Activated CD4-positive, alpha-beta memory T cell treated with anti-CD3 and anti-CD28 coated beads, Interleukin-2, amount 10 ng/mL, durations not matched to agents 7 days and 5 days (primary cell): ENCODE results near the gene FUBP3. TPM values are rescaled to one million over a fixed set of nuclear protein-coding genes. Genes with fewer than 3 reads are reported as not detected.

Source experiments
- CTCF ChIA-PET: fragments of 350-600 bp; sonication (Branson Sonifier 250); formaldehyde crosslinking; loops from one replicate; lab custom pipeline; 2021; ENCODE audit warnings: antibody characterized with exemption, inconsistent platforms; lab: Charles Lee
- POLR2A ChIA-PET: fragments of 350-600 bp; sonication (Branson Sonifier 250); formaldehyde crosslinking; loops from one replicate; lab custom pipeline; 2021; ENCODE audit warnings: antibody characterized with exemption; lab: Charles Lee
- DNase-seq: peaks from one replicate; pipeline ENCODE4 v3.0.0-alpha.2; 2020
- H3K27ac Mint-ChIP-seq: one replicate; pipeline ENCODE4 v1.8.0; 2021; ENCODE audit warnings: mild to moderate bottlenecking, mixed read lengths
- H3K27me3 Mint-ChIP-seq: one replicate; pipeline ENCODE4 v1.8.0; 2021; ENCODE audit warnings: mixed read lengths
- H3K36me3 Mint-ChIP-seq: one replicate; pipeline ENCODE4 v1.8.0; 2021; ENCODE audit warnings: low read depth, mixed read lengths
- H3K4me1 Mint-ChIP-seq: one replicate; pipeline ENCODE4 v1.8.0; 2021; ENCODE audit warnings: mixed read lengths
- H3K4me3 Mint-ChIP-seq: one replicate; pipeline ENCODE4 v1.8.0; 2021; ENCODE audit warnings: mild to moderate bottlenecking, mixed read lengths
- H3K9me3 Mint-ChIP-seq: one replicate; pipeline ENCODE4 v1.8.0; 2021; ENCODE audit warnings: mixed read lengths
- total RNA-seq, 2 experiments: library from RNA; stranded (reverse); gene quantifications; one replicate each; pipeline ENCODE4 v1.2.3, GENCODE V29; 2021

Gene FUBP3
- total RNA-seq, 2 experiments from 2014 or later, result 30.7 to 32.2 TPM

DNA sequence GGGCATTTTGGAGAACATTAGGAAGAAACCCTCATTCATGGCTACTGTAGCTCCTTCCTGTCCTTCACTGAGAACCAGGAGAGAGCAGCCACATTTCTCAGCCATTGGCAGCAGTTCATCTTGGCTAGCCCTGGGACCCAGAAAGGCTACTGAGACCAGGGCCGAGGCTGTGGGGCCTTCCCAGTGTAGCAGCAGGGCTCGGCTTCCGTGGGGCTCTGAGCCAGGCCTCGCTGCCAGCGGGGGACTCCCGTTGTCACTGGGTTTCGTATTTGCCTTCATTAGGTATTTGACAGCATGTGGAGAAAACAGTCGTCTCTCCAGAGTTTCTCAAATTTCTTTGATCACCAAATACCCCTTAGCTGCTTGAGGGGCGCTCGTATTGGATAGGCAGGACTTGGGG lies 47.7 kb downstream of the FUBP3 start:
- CTCF ChIA-PET, result no interaction called here
- H3K9me3 Mint-ChIP-seq, result no peaks in the 10 kb centered on the region
- no peak overlapping the region for H3K27ac Mint-ChIP-seq
- no peak overlapping the region for H3K4me3 Mint-ChIP-seq
- no peak for DNase-seq
- no peaks in the 10 kb centered on the region for H3K27me3 Mint-ChIP-seq
- H3K4me1 Mint-ChIP-seq, result no peaks in the 10 kb centered on the region
- POLR2A ChIA-PET, result no interaction called here
- peaks cover 45% of the 10 kb centered on the region for H3K36me3 Mint-ChIP-seq

DNA sequence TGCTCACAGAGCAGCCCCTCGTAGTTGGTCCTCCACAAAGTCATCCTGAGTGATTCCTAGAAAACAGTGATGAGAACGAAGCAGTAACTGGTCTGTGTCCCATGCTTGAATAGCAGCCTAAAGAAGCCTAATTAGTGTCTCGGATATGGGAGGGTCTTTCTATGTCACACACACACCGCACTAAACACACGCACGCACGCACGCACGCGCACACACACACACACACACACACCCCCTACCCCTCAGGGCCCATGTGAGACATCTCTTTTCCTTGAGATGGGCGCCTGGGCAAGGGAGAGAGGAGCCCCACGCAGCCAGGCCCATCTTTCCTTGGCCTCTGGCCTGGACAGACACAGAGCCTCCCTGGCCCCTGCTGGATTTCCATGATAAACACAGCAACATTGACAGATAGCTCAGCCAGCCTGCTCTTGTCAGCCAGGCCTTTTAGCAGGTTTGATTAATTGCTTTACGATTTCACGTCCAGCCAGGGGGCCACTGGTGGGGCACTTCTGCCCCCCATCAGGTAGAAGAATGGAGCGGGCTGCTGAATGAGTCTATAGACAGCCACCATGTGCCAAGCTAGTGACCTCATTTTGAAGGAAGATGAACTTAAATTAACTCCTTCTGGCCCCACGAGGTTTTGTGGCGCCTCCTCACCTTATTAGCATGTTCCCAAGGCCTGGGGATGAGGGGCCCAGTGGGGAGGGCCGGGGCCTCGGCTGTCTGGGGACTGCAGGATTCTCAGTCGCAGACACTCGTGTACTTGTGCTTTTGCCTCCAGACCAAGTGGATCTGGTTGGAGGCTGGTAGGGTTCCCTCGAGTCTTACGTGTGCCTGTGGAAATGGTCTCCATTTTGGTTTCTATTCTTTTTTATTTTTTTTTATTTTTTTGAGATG lies 48.8 kb downstream of the FUBP3 start:
- Mint-ChIP-seq H3K27ac (no peak overlapping the region), H3K4me3 (no peak overlapping the region), H3K9me3 (no peaks in the 10 kb centered on the region), H3K36me3 (peaks cover 42% of the 10 kb centered on the region), H3K27me3 (no peaks in the 10 kb centered on the region), H3K4me1 (no peaks in the 10 kb centered on the region)
- POLR2A ChIA-PET, result interaction anchor here (0.5 kb wide), 1 partner anchor 1002 kb away, joined by 3 read pairs; the partner anchor contains the start of gene NTMT1
- DNase-seq, result no peak
- CTCF ChIA-PET, result no interaction called here

DNA sequence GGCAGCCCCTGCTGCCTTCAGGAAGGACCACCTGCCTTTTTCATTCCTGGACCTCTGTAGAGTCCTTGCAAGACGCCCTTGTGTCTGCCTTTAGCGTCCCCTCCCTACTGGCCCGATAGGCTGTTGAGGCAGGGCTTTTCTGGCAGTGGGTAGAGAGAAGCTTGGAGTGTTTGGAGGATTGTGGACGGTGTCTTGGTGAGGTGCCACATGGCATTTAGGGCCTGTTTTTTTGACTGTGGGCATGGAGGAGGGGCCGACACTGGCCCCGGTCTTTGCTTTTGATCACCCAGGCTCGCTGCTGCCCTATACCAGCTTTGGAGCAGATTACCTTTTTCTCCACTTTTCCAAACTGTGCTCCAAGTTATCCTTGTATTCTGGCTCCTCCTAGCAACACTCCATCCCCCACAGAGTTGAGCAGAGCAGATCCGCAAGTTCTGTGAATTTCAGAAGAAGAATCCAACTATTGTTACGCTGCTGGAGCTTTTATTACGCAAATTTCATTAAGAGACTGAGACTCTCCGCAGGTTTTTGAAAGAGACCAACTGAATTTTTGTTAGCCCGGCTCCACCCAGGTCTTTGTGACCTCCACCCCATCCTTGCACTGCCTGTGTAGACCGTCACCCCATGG lies 50.2 kb downstream of the FUBP3 start:
- H3K4me3 Mint-ChIP-seq, result no peak overlapping the region
- no peaks in the 10 kb centered on the region for H3K9me3 Mint-ChIP-seq
- ChIA-PET POLR2A (no interaction called here), CTCF (no interaction called here)
- DNase-seq, result no peak
- H3K36me3 Mint-ChIP-seq, result peaks cover 33% of the 10 kb centered on the region
- no peak overlapping the region for H3K27ac Mint-ChIP-seq
- H3K4me1 Mint-ChIP-seq, result no peaks in the 10 kb centered on the region
- H3K27me3 Mint-ChIP-seq, result no peaks in the 10 kb centered on the region

DNA sequence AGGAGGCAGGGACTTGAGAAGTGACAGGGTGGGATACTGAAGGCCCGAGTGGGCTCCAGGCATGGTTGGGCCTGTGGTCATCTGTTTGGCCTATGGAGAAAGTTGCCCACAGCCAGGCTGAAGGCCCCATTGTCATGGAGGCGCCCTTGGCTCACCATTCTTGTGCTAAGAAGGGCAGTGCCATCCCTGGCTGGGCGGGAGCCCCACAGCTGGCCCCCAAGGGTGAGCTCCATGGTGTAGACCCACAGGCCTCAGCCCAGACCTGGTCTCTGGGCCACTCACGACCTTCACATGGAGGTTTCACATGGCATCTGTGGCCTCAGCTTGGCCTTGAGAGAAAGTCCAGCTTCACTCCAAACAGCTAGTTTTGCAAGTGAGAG lies 50.7 kb downstream of the FUBP3 start:
- Mint-ChIP-seq H3K27ac (no peak overlapping the region), H3K4me1 (no peaks in the 10 kb centered on the region), H3K27me3 (no peaks in the 10 kb centered on the region), H3K9me3 (no peaks in the 10 kb centered on the region), H3K4me3 (no peak overlapping the region), H3K36me3 (peaks cover 33% of the 10 kb centered on the region)
- ChIA-PET POLR2A (no interaction called here), CTCF (no interaction called here)
- no peak for DNase-seq

DNA sequence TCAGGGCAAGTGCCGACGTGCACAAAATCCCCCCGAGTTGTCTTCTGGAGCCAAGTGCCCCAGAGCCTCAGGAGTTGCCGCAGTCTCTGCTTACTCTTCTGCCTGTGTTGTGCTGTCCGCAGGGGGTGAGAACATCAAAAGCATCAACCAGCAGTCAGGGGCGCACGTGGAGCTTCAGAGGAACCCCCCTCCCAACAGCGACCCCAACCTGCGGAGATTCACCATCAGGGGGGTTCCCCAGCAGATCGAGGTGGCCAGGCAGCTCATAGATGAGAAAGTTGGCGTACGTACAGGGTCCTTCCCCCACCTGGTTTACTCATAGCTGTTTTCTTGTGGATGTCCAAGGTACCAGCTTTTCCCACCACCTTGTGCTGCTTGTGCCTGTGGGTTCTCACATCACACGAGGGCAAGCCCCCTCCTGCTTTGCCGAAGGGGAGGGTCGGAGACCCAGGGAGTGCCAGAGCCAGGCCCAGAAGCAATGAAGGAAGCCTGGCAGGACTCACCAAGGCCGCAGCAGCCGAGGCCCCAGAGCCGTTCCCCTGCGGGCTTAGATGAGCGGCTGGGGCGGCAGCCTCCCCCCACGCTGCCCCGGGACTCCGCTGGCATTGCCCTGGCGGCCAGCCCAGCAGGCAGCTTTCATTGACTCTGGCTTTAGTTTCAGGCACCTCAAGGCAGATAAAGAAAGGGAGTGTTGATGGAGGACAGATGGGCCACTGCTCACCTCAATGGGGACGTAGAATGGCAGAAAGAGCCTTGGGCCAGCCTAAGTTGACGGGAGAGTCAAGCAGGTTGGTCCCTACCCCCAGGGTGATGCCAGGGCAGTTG lies 51.3 kb downstream of the FUBP3 start:
- Mint-ChIP-seq H3K9me3 (no peaks in the 10 kb centered on the region), H3K4me1 (no peaks in the 10 kb centered on the region), H3K27me3 (no peaks in the 10 kb centered on the region), H3K4me3 (no peak overlapping the region), H3K36me3 (peaks cover 27% of the 10 kb centered on the region), H3K27ac (no peak overlapping the region)
- ChIA-PET POLR2A (no interaction called here), CTCF (no interaction called here)
- DNase-seq, result no peak

DNA sequence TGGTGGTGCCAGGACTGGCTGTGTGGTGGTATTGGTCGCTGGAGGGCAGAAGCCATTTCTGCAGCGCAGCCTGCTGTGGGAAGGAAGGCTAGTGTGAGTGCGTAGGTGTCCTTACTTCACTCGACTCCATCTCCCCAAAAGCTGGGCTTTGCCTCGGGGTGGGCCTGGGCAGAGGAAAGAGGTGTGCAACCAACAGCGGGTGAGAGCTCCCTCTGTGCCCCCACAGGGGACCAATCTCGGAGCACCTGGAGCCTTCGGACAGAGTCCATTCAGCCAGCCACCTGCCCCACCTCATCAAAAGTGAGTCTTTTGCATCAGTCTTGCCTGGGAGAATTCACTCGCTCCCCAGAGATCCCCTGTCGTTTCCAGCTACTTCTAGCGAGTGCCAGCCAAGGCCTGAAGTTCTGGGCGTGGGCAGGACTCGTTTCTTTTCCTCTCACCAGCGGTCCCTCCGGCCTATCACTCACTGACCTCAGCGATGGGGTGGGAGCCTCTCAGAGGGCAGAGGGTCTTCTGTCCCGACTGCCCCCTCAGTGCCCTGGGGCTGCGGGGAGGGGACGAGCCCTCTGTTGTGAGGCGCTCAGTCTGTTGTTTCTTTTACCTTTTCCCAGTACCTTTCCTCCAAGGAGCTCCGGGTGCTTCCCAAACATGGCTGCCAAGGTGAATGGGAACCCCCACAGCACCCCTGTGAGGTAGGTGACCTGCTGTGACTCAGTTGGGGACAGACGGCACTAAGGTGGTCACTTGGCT lies 52.1 kb downstream of the FUBP3 start:
- Mint-ChIP-seq H3K4me3 (no peak overlapping the region), H3K27ac (no peak overlapping the region)

DNA sequence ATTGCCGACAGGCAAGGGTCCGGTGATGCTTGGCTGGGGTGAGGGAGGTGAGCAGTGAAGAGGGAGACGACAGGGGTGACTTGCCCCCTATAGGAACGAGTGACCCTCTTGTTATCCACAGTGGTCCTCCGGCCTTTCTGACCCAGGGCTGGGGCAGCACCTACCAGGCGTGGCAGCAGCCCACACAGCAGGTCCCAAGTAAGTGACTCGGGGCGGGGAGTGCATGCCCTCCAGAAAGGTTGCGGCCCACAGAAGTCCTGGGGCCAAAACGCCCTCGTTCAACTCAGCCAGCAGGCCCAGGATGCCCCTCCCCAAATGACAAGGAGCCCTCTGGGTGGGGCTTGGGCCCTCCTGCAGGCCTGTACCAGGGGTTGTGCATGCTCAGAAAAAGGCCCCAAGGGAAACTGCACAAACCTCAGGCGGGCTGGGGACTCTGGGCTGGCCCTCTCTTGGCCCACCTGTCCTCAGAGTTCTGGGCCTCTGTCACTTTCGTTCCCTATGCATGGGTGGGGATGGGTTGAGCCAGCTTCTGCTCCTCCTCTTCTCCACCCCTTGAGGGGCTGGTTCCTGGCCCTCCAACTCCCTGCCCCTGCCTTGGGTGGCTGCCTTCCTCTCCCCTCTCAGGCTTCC lies 52.8 kb downstream of the FUBP3 start:
- CTCF ChIA-PET, result no interaction called here
- no peak for DNase-seq
- H3K4me1 Mint-ChIP-seq, result no peaks in the 10 kb centered on the region
- POLR2A ChIA-PET, result no interaction called here
- H3K36me3 Mint-ChIP-seq, result peaks cover 15% of the 10 kb centered on the region
- no peak overlapping the region for H3K27ac Mint-ChIP-seq
- no peaks in the 10 kb centered on the region for H3K9me3 Mint-ChIP-seq
- no peak overlapping the region for H3K4me3 Mint-ChIP-seq
- H3K27me3 Mint-ChIP-seq, result no peaks in the 10 kb centered on the region

More for the DNA sequence above, 52.1 kb downstream of the FUBP3 start:
- no peak for DNase-seq
- no peaks in the 10 kb centered on the region for H3K27me3 Mint-ChIP-seq
- H3K4me1 Mint-ChIP-seq, result no peaks in the 10 kb centered on the region
- POLR2A ChIA-PET, result no interaction called here
- peaks cover 19% of the 10 kb centered on the region for H3K36me3 Mint-ChIP-seq
- CTCF ChIA-PET, result no interaction called here
- H3K9me3 Mint-ChIP-seq, result no peaks in the 10 kb centered on the region

DNA sequence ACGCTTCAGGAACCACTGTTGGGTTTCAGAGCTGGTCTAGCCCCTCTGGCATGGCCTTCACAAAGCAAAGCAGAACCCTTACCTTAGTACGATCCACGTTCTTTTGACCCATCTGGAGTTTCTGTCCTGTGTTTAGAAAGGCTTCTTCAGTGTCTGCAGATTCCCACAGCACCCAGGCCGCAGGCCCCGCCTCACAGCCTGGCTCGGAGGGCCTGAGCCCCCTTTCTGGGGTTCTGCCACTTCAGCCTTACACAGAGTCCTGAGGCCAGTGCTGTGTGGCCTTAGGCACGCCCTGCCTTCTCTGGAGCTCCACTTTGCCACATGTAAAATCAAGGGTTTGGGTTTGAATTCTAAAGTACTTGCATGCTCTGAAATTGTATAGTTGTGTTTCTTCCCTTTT lies 53.5 kb downstream of the FUBP3 start:
- H3K9me3 Mint-ChIP-seq, result no peaks in the 10 kb centered on the region
- ChIA-PET POLR2A (no interaction called here), CTCF (no interaction called here)
- DNase-seq, result no peak
- no peak overlapping the region for H3K4me3 Mint-ChIP-seq
- H3K27ac Mint-ChIP-seq, result no peak overlapping the region
- H3K27me3 Mint-ChIP-seq, result no peaks in the 10 kb centered on the region
- peaks cover 12% of the 10 kb centered on the region for H3K36me3 Mint-ChIP-seq
- no peaks in the 10 kb centered on the region for H3K4me1 Mint-ChIP-seq

DNA sequence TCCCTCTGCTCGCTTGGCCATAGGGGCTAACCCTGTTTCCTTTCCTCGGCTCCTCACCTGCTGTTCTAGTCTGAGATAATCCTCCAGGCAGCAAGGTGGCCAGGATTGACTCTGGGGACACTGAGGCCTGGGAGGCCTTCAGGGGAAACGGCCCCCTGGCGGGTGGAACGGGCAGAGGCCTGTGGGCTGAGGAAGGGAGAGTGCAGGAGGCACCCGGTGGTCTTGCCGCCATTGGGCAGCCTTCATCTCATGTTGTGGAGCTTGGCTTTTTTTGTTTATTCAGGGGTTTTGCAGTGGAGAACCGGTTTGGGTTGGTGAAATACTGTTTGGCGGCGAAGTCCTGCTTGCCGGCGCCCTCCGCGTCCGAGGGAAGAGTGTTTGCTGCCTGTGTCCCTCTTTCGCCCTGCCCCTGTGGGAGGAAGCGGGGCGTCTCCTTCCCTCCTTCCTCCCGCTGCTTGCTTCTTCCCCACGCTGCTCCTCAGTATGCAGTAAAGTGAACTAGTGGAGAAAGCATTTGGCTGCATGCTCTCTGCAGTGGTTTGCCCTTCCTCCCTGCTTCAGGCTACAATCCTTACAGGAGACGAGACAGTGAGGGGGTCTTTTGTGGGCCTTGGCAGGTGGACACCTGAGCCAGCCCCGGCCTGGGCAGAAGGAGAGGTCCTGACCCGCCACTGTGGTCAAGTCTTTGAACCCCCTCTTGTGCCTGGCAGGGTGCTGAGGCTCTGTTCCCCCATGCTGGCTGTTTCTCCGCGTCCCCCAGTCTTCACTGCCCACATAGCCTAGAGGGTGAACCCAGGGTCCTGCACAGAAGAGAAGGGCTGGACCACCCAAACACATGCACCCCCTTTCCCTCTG lies 54.2 kb downstream of the FUBP3 start:
- DNase-seq, result no peak
- H3K27ac Mint-ChIP-seq, result no peak overlapping the region
- no peaks in the 10 kb centered on the region for H3K4me1 Mint-ChIP-seq
- POLR2A ChIA-PET, result interaction anchor here (0.6 kb wide), 1 partner anchor 100 kb away, joined by 6 read pairs; no protein-coding TSS in a partner anchor
- no peaks in the 10 kb centered on the region for H3K27me3 Mint-ChIP-seq
- peaks cover 12% of the 10 kb centered on the region for H3K36me3 Mint-ChIP-seq
- no peaks in the 10 kb centered on the region for H3K9me3 Mint-ChIP-seq
- no peak overlapping the region for H3K4me3 Mint-ChIP-seq
- CTCF ChIA-PET, result no interaction called here

DNA sequence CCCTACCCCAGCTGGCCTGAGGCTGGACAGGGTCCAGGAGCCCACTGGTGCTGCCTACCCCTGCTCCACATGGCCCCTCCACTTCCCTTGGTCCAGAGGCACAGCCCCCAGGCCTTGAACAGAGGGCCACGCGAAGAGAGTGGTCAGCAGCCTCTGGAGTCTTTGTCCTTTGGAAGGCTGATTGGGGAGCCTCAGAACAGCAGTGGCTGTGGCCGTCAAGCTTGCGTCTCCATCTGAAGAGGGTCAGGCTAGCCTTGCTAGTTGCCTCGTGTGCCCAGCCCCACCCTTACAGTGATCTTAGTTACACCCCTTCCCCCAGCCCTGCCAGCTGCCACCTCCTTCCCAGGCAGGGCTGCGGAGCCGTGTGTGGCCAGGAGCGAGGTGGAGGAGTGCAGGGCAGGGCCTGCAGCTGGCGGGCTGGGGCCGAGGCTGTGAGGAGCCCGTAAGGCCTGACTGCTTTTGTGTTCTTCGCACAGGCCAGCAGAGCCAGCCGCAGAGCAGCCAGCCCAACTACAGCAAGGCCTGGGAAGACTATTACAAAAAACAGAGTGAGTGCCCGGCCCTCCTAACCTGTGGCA lies 54.9 kb downstream of the FUBP3 start:
- DNase-seq, result no peak
- no peak overlapping the region for H3K4me3 Mint-ChIP-seq
- no peaks in the 10 kb centered on the region for H3K27me3 Mint-ChIP-seq
- no peak overlapping the region for H3K27ac Mint-ChIP-seq
- ChIA-PET CTCF (no interaction called here), POLR2A (interaction anchor here (0.6 kb wide), 1 partner anchor 99 kb away, joined by 6 read pairs; no protein-coding TSS in a partner anchor)
- no peaks in the 10 kb centered on the region for H3K4me1 Mint-ChIP-seq
- no peaks in the 10 kb centered on the region for H3K9me3 Mint-ChIP-seq
- H3K36me3 Mint-ChIP-seq, result peaks cover 12% of the 10 kb centered on the region

DNA sequence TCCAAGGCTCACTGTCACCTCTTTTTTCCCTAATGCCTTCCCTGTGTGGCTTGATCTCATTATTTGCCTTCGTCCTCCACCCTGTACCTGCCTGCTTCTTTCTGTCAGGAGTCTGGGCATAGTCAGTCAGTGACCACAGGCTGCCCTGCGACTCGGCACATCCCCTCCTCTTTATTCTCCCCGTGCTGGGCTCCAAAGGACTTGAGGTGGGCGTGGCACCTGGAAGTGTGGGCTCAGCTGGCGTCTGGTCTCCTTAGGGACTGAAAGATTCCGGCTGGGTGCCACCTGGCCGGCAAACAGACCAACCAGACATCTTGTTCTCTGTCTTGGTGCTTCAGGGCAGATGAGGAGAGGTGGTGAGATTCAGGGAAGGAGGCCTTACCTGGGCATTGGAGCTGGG lies 55.4 kb downstream of the FUBP3 start:
- POLR2A ChIA-PET, result no interaction called here
- no peak for DNase-seq
- Mint-ChIP-seq H3K36me3 (peaks cover 12% of the 10 kb centered on the region), H3K4me1 (no peaks in the 10 kb centered on the region), H3K4me3 (no peak overlapping the region), H3K27ac (no peak overlapping the region), H3K27me3 (no peaks in the 10 kb centered on the region), H3K9me3 (no peaks in the 10 kb centered on the region)
- CTCF ChIA-PET, result no interaction called here
